IPS DF 19.7 (cell line): ENCODE measurements around the gene SDC4.

Experiments
- DNase-seq: peaks from one replicate; pipeline ENCODE4 v3.0.0-alpha.2; 2013; ENCODE audit warnings: low read depth, low spot score

SDC4 gene

GRCh38 chr20:45347936-45348778 is at the start of gene SDC4:
Gene SDC4 (minus strand): TSS chr20:45348424. CDS start chr20:45348384, 40 bp downstream.
- DNase-seq: no peak

GRCh38 chr20:45395114-45395415 is 46.8 kb upstream of the SDC4 start:
- no peak for DNase-seq

GRCh38 chr20:45394221-45395113 is 46.2 kb upstream of the SDC4 start:
- no peak for DNase-seq

GRCh38 chr20:45392733-45393132 is 44.5 kb upstream of the SDC4 start:
- DNase-seq: no peak

- DNase-seq: no peak
These were observed 43.3 kb upstream of the SDC4 start for GRCh38 chr20:45391559-45391958.

- DNase-seq: no peak
These were observed 42.7 kb upstream of the SDC4 start for GRCh38 chr20:45390931-45391330.

- no peak for DNase-seq
These were observed 39.0 kb upstream of the SDC4 start for GRCh38 chr20:45387274-45387673.

- no peak for DNase-seq
These were observed 30.0 kb upstream of the SDC4 start, which contains the start of gene TP53TG5 for GRCh38 chr20:45378191-45378590. Gene TP53TG5 (minus strand): TSS chr20:45378325. CDS start chr20:45378236, 89 bp downstream.

GRCh38 chr20:45377269-45377668 is 29.0 kb upstream of the SDC4 start:
- no peak for DNase-seq

GRCh38 chr20:45374966-45375365 is 26.7 kb upstream of the SDC4 start:
- no peak for DNase-seq

GRCh38 chr20:45374101-45374467 is 25.9 kb upstream of the SDC4 start:
- no peak for DNase-seq

- peak; percentile 47 for DNase-seq
These were observed 25.3 kb upstream of the SDC4 start for GRCh38 chr20:45373353-45374100.

GRCh38 chr20:45372646-45373352 is 24.6 kb upstream of the SDC4 start:
- DNase-seq: no peak

- DNase-seq: no peak
These were observed 24.0 kb upstream of the SDC4 start for GRCh38 chr20:45372241-45372640.

- no peak for DNase-seq
These were observed 22.4 kb upstream of the SDC4 start for GRCh38 chr20:45370571-45371160.

- no peak for DNase-seq
These were observed 20.2 kb upstream of the SDC4 start for GRCh38 chr20:45368221-45368980.

GRCh38 chr20:45367126-45367525 is 18.9 kb upstream of the SDC4 start:
- no peak for DNase-seq

- no peak for DNase-seq
These were observed 18.4 kb upstream of the SDC4 start for GRCh38 chr20:45366631-45367030.

GRCh38 chr20:45366192-45366591 is 18.0 kb upstream of the SDC4 start:
- no peak for DNase-seq

- DNase-seq: no peak
These were observed 17.3 kb upstream of the SDC4 start for GRCh38 chr20:45365444-45365970.
